ENCODE results near the gene PMVK. TPM values are rescaled to one million over a fixed set of nuclear protein-coding genes. Genes with fewer than 3 reads are reported as not detected.

PMVK gene
- total and polyA plus RNA-seq, 5 donors, result 51.5 to 74.3 (median 64.3) TPM

GRCh38 chr1:154973344-154974101 lies 37.0 kb upstream of the PMVK start:
- Histone ChIP-seq H3K4me1 (ENCODE audit: control insufficient read depth, insufficient read depth, low read length) (peaks cover 17% of the 10 kb centered on the region), H3K27me3 (ENCODE audit: control insufficient read depth, insufficient read depth) (no peaks in the 10 kb centered on the region), H3K4me3 (ENCODE audit: low read length) (peak overlapping the region; percentile 63), H3K27ac (ENCODE audit: low read length) (peak overlapping the region; percentile 99), H3K9me3 (ENCODE audit: control insufficient read depth, low read length) (no peaks in the 10 kb centered on the region)
- intact Hi-C loops (cut with DNase I), result loop anchor here in 1 of 4 donors (10.0 kb wide), 1 partner anchor 91 kb away; the partner anchor contains the start of gene EFNA4
- WGBS, result 5% methylated on average over 37 of the region's 37 CpGs
- ATAC-seq (peak; percentile 46 to 63), DNase-seq (peak; percentile 98)

GRCh38 chr1:154972517-154973343 lies 36.2 kb upstream of the PMVK start:
- H3K4me1 ChIP-seq (ENCODE audit: control insufficient read depth, insufficient read depth, low read length), result peaks cover 17% of the 10 kb centered on the region
- 14% methylated on average over 18 of the region's 18 CpGs for WGBS
- H3K27me3 ChIP-seq (ENCODE audit: control insufficient read depth, insufficient read depth), result no peaks in the 10 kb centered on the region
- H3K9me3 ChIP-seq (ENCODE audit: control insufficient read depth, low read length), result no peaks in the 10 kb centered on the region
- intact Hi-C loops (cut with DNase I), result loop anchor here in 1 of 4 donors (10.0 kb wide), 1 partner anchor 92 kb away; the partner anchor contains the start of gene EFNA4
- H3K27ac ChIP-seq (ENCODE audit: low read length), result peak overlapping the region; percentile 99
- H3K4me3 ChIP-seq (ENCODE audit: low read length), result peak overlapping the region; percentile 21
- DNase-seq, result peak; percentile 80 to 88 (median 81)
- ATAC-seq, result peak in 1 of 2 donors; percentile 28

- H3K4me1 ChIP-seq (ENCODE audit: control insufficient read depth, insufficient read depth, low read length), result peaks cover 17% of the 10 kb centered on the region
- H3K4me3 ChIP-seq (ENCODE audit: low read length), result no peak overlapping the region
- ATAC-seq (no peak), DNase-seq (no peak)
- H3K27me3 ChIP-seq (ENCODE audit: control insufficient read depth, insufficient read depth), result no peaks in the 10 kb centered on the region
- 40% methylated on average over 3 of the region's 3 CpGs for WGBS
- H3K27ac ChIP-seq (ENCODE audit: low read length), result peak overlapping the region; percentile 99
- no peaks in the 10 kb centered on the region for H3K9me3 ChIP-seq (ENCODE audit: control insufficient read depth, low read length)
- intact Hi-C loops (cut with DNase I), result loop anchor here in 1 of 4 donors (10.0 kb wide), 1 partner anchor 93 kb away; the partner anchor contains the start of gene EFNA4
Measured at GRCh38 chr1:154972213-154972516, 35.6 kb upstream of the PMVK start.

GRCh38 chr1:154971341-154971998 lies 35.0 kb upstream of the PMVK start:
- Histone ChIP-seq H3K4me1 (ENCODE audit: control insufficient read depth, insufficient read depth, low read length) (peaks cover 17% of the 10 kb centered on the region), H3K27me3 (ENCODE audit: control insufficient read depth, insufficient read depth) (no peaks in the 10 kb centered on the region), H3K4me3 (ENCODE audit: low read length) (no peak overlapping the region), H3K9me3 (ENCODE audit: control insufficient read depth, low read length) (no peaks in the 10 kb centered on the region), H3K27ac (ENCODE audit: low read length) (peak overlapping the region; percentile 90)
- no peak for ATAC-seq
- DNase-seq, result peak in 1 of 3 donors; percentile 60
- intact Hi-C loops (cut with DNase I), result loop anchor here in 1 of 4 donors (10.0 kb wide), 1 partner anchor 93 kb away; the partner anchor contains the start of gene EFNA4
- WGBS, result 35% methylated on average over 10 of the region's 10 CpGs

- no peaks in the 10 kb centered on the region for H3K27me3 ChIP-seq (ENCODE audit: control insufficient read depth, insufficient read depth)
- 7% methylated on average over 15 of the region's 15 CpGs for WGBS
- H3K9me3 ChIP-seq (ENCODE audit: control insufficient read depth, low read length), result no peaks in the 10 kb centered on the region
- DNase-seq, result peak; percentile 97 to 98 (median 97)
- peak within 1 kb of the TSS; percentile 36 for H3K4me3 ChIP-seq (ENCODE audit: low read length)
- peak within 1 kb of the TSS; percentile 90 for H3K27ac ChIP-seq (ENCODE audit: low read length)
- peaks cover 17% of the 10 kb centered on the region for H3K4me1 ChIP-seq (ENCODE audit: control insufficient read depth, insufficient read depth, low read length)
- intact Hi-C loops (cut with DNase I), result loop anchor here in 1 of 4 donors (10.0 kb wide), 1 partner anchor 94 kb away; the partner anchor contains the start of gene EFNA4
- ATAC-seq, result peak; percentile 72 to 78
Measured at GRCh38 chr1:154970631-154971340, 34.3 kb upstream of the PMVK start, which contains the start of gene SHC1. SHC1 (minus strand) TSS chr1:154970747; CDS start chr1:154970526, 221 bp downstream.

GRCh38 chr1:154969860-154970452 lies 33.4 kb upstream of the PMVK start:
- Histone ChIP-seq H3K4me3 (ENCODE audit: low read length) (peak overlapping the region; percentile 36), H3K27me3 (ENCODE audit: control insufficient read depth, insufficient read depth) (no peaks in the 10 kb centered on the region), H3K9me3 (ENCODE audit: control insufficient read depth, low read length) (no peaks in the 10 kb centered on the region), H3K4me1 (ENCODE audit: control insufficient read depth, insufficient read depth, low read length) (peaks cover 17% of the 10 kb centered on the region), H3K27ac (ENCODE audit: low read length) (peak overlapping the region; percentile 90)
- intact Hi-C loops (cut with DNase I), result loop anchor here in 2 of 4 donors (10.0 kb wide), 2 partner anchors 45 to 95 kb away; partner anchors contain the start of gene EFNA4 (in 1 of the 2)
- 20% methylated on average over 22 of the region's 22 CpGs for WGBS
- ATAC-seq (no peak), DNase-seq (peak; percentile 54 to 78 (median 77))

GRCh38 chr1:154969246-154969645 lies 32.7 kb upstream of the PMVK start:
- intact Hi-C loops (cut with DNase I), result loop anchor here in 1 of 4 donors (10.0 kb wide), 1 partner anchor 46 kb away; no protein-coding TSS in a partner anchor

GRCh38 chr1:154968731-154969130 lies 32.2 kb upstream of the PMVK start:
- WGBS, result 85% methylated on average over 3 of the region's 3 CpGs
- ATAC-seq (no peak), DNase-seq (peak in 1 of 3 donors; percentile 37)
- intact Hi-C loops (cut with DNase I), result loop anchor here in 1 of 4 donors (10.0 kb wide), 1 partner anchor 46 kb away; no protein-coding TSS in a partner anchor
- H3K27ac ChIP-seq (ENCODE audit: low read length), result no peak overlapping the region
- no peak overlapping the region for H3K4me3 ChIP-seq (ENCODE audit: low read length)
- H3K27me3 ChIP-seq (ENCODE audit: control insufficient read depth, insufficient read depth), result no peaks in the 10 kb centered on the region
- H3K9me3 ChIP-seq (ENCODE audit: control insufficient read depth, low read length), result no peaks in the 10 kb centered on the region
- H3K4me1 ChIP-seq (ENCODE audit: control insufficient read depth, insufficient read depth, low read length), result peaks cover 17% of the 10 kb centered on the region

More at GRCh38 chr1:154969246-154969645, 32.7 kb upstream of the PMVK start:
- DNase-seq (peak in 1 of 3 donors; percentile 14), ATAC-seq (no peak)
- 40% methylated on average over 5 of the region's 5 CpGs for WGBS
- Histone ChIP-seq H3K9me3 (ENCODE audit: control insufficient read depth, low read length) (no peaks in the 10 kb centered on the region), H3K4me3 (ENCODE audit: low read length) (no peak overlapping the region), H3K27me3 (ENCODE audit: control insufficient read depth, insufficient read depth) (no peaks in the 10 kb centered on the region), H3K4me1 (ENCODE audit: control insufficient read depth, insufficient read depth, low read length) (peaks cover 17% of the 10 kb centered on the region), H3K27ac (ENCODE audit: low read length) (no peak overlapping the region)

GRCh38 chr1:154967331-154967950 lies 30.9 kb upstream of the PMVK start:
- DNase-seq, result no peak
- intact Hi-C loops (cut with DNase I), result loop anchor here in 1 of 4 donors (10.0 kb wide), 1 partner anchor 47 kb away; no protein-coding TSS in a partner anchor

More at GRCh38 chr1:154967331-154967950, 30.9 kb upstream of the PMVK start:
- H3K27me3 ChIP-seq (ENCODE audit: control insufficient read depth, insufficient read depth), result no peaks in the 10 kb centered on the region
- 72% methylated on average over 5 of the region's 5 CpGs for WGBS
- H3K4me1 ChIP-seq (ENCODE audit: control insufficient read depth, insufficient read depth, low read length), result peaks cover 15% of the 10 kb centered on the region
- no peaks in the 10 kb centered on the region for H3K9me3 ChIP-seq (ENCODE audit: control insufficient read depth, low read length)
- no peak overlapping the region for H3K4me3 ChIP-seq (ENCODE audit: low read length)
- peak overlapping the region; percentile 25 for H3K27ac ChIP-seq (ENCODE audit: low read length)
- ATAC-seq, result no peak

Data from right cardiac atrium (tissue), 5 donors.